Motor neuron (in vitro differentiated cells): ENCODE results near the gene ITPKB. TPM values are rescaled to one million over a fixed set of nuclear protein-coding genes. Genes with fewer than 3 reads are reported as not detected.
"Not testable (repeated sequence)": the region's sequence is repeated elsewhere in the genome, so short reads cannot be mapped to it uniquely, and the experiment has no call there.

Source experiments
- ATAC-seq, 8 experiments: fragments of 200-7000 bp; cut with Tn5 transposase; replicated peaks in 6 of 8; 2 replicates each; pipeline ENCODE4 v1.8.0; 2021; ENCODE audit warnings: mild to moderate bottlenecking in 8 of 8, moderate library complexity in 8 of 8
- H3K27ac ChIP-seq, 2 donors: fragments of 250-450 bp; sonication (Bioruptor Pico); 2 replicates each; pipeline ENCODE4 v1.9.0; 2021; ENCODE audit warnings: antibody characterized with exemption in 2 of 2, mild to moderate bottlenecking in 2 of 2, moderate library complexity in 1 of 2
- H3K4me1 ChIP-seq, 2 donors: fragments of 250-450 bp; sonication (Bioruptor Pico); replicated peaks in 1 of 2; 2 replicates each; pipeline ENCODE4 v1.6.1; 2021; ENCODE audit warnings: antibody characterized with exemption in 2 of 2, mild to moderate bottlenecking in 2 of 2, moderate library complexity in 1 of 2
- H3K4me3 ChIP-seq, 5 donors: fragments of 250-450 bp; sonication (Bioruptor Pico); 2 replicates each; pipeline ENCODE4 v1.9.0; 2021; ENCODE audit warnings: antibody characterized with exemption in 5 of 5, mild to moderate bottlenecking in 5 of 5, moderate library complexity in 4 of 5
- WGBS, 10 experiments: fragments of 450-650 bp; shearing (Covaris generic); methylation state at CpG; one replicate each; pipeline ENCODE4 v1.0.0; 2022; 5-methylcytosine and 5-hydroxymethylcytosine counted together
- in situ Hi-C, 9 experiments: fragments of 400-800 bp; cut with MboI; loops; one replicate each; pipeline ENCODE4 v1.15.0; 2021; ENCODE audit warnings: low sequenced_read_pairs in 9 of 9, low pct_unique_long_range_greater_than_20kb in 2 of 9; ENCODE audit not compliant: unreplicated experiment in 9 of 9
- total RNA-seq, 8 experiments: library from RNA; unstranded; fragments of 300-600 nt; gene quantifications; 2 replicates each; pipeline versions ENCODE4 v1.2.3 to v1.2.4, GENCODE V29; 2022

The ITPKB gene
- total RNA-seq, 8 experiments from 2014 or later = 0.54 to 48.6 (median 3.4) TPM

DNA sequence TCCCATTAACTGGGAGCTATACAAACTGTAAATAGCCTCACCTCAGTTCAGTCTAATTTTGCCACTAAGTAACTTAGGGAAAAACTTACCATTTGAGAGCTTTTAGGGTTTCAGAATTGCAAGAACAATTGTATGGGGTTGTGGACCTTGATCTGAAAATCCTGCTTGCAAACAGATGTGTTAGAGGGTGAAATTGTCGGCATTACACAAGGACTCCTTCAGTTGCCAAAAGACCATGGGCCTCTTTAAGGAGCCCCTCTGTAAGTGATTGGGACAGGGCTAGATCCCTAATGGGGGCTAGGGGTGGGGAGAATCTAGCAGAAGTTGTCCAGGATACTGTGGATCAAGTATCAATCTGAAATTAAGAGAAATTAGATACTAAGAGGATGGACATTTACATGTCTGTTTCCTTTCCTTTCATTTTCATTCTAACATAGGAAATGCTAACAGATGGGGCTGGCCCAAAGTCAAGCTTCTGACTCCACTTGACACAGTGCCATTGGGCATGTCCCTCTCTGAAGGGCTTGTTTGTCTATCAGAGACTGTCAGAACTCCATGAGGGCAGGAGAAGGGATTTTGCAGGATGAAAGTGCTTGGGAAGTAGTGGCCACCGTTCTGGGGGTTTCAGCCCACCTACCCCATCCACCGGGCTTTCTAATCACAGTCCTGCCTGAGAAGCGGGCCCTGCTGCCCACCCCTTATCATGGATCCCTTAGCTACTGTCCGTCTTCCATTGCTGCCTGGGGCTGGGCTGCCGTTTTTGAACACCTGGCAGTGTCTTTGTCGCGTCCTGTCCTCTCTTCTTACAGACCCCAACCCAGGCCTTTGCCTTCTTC lies 135.8 kb downstream of the ITPKB start:
- peaks cover 0 to 12% of the 10 kb centered on the region in 2 donors for H3K4me1 ChIP-seq
- ATAC-seq = peak in 3 of 8 experiments; percentile 50 to 66 (median 51)
- 0 to 100% (median 85%) methylated on average over 1 to 6 of the region's 8 CpGs; no CpG with 5 or more reads in 1 of the 10 experiments for WGBS, 10 experiments
- no peak overlapping the region for H3K4me3 ChIP-seq
- H3K27ac ChIP-seq = no peak overlapping the region
- in situ Hi-C loops = no loop called here

GRCh38 chr1:226602186-226603021 lies 136.7 kb downstream of the ITPKB start:
- Histone ChIP-seq H3K4me3 (no peak overlapping the region), H3K27ac (no peak overlapping the region), H3K4me1 (peaks cover 0 to 12% of the 10 kb centered on the region in 2 donors)
- peak in 3 of 8 experiments; percentile 60 to 83 (median 70) for ATAC-seq
- in situ Hi-C loops = no loop called here
- 0 to 95% (median 80%) methylated on average over 1 to 14 of the region's 24 CpGs for WGBS, 10 experiments

DNA sequence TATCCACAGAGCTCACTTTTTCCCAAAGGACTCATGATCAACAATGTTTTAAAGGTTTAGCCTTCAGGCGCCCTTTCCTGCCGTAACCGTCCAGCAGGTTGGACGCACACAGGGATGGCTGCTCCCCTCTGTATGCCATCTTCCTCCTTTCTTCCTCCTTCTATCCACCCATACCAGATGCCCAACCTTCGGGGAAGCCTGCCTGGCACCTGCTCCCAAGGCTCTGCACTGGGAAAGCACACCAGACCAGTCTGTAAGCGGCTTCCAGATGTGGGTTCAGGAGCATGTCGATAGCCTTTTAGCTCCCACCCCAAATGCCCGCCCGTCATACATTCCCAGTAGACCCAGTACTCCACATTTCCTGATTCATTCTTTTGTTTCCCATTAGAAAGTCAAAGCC lies 137.6 kb downstream of the ITPKB start:
- no peak overlapping the region for H3K4me3 ChIP-seq
- ATAC-seq = no peak
- no peak overlapping the region for H3K27ac ChIP-seq
- H3K4me1 ChIP-seq = peaks cover 0 to 12% of the 10 kb centered on the region in 2 donors
- in situ Hi-C loops = no loop called here
- 90 to 100% (median 97%) methylated on average over 2 to 9 of the region's 9 CpGs; no CpG with 5 or more reads in 5 of the 10 experiments for WGBS, 10 experiments

DNA sequence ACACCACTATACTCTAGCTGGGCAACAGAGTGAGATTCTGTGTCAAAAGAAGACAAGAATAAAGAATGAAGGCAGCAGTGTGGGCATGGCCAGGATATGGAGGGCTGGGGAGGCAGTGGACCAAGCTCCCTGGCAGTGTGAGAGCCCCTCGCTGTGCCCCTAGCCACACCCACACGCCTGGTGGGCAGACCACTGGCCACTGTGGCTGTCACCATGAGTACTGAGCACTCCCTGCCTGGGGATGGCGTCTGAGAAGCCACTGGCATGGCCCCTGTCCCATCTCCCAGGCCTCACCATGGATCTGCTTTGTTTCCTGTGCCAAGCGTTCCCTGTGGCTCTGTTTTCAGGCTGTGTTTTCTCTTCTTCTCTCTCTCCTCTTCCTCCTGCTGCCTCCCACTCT lies 138.8 kb downstream of the ITPKB start:
- 58 to 83% (median 60%) methylated on average over 1 to 3 of the region's 4 CpGs; no CpG with 5 or more reads in 6 of the 10 experiments for WGBS, 10 experiments
- no peak overlapping the region for H3K4me3 ChIP-seq
- in situ Hi-C loops = no loop called here
- peak in 1 of 8 experiments; percentile 22 for ATAC-seq
- no peak overlapping the region for H3K27ac ChIP-seq
- peaks cover 0 to 12% of the 10 kb centered on the region in 2 donors for H3K4me1 ChIP-seq

- Histone ChIP-seq H3K4me1 (peaks cover 0 to 11% of the 10 kb centered on the region in 2 donors), H3K27ac (no peak overlapping the region), H3K4me3 (no peak overlapping the region)
- in situ Hi-C loops = no loop called here
- no peak for ATAC-seq
These were observed 139.3 kb downstream of the ITPKB start for GRCh38 chr1:226599636-226600238.

DNA sequence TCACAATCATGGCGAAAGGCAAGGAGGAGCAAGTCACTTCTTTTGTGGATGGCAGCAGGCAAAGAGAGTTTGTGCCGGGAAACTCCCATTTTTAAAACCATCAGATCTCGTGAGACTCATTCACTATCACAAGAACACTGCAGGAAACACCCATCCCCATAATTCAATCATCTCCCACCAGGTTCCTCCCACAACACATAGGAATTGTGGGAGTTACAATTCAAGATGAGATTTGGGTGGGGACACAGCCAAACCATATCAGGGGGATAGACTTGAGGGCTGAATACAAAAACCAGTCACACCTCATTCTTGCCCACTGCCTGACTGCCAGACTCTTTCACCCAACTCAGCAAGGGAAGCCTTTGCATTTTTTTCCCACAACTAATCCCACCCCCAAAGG lies 140.1 kb downstream of the ITPKB start:
- H3K4me3 ChIP-seq, ATAC-seq, in situ Hi-C loops, H3K27ac ChIP-seq, H3K4me1 ChIP-seq: not testable (repeated sequence)
- WGBS, 10 experiments = 51 to 89% (median 80%) methylated on average over 1 to 3 of the region's 3 CpGs; no CpG with 5 or more reads in 3 of the 10 experiments

DNA sequence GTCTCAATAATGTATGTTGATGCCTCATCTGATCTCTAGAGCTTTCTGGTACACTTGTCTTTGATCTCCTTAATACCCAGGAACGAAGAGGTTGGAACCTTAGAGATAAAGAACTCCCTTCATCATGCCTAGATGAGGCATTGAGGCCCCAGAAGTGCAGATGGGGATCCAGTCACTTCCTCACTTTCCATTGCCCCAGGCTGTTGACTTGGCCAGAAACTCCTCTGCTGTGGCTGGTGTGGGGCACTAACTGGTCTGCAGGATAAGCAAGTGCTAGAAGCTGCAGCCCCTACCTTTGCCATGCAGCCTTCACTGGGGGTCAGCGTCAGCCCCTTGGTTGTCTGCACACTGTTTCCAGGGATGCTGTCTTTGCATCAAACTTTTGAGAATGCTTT lies 140.6 kb downstream of the ITPKB start:
- 64 to 83% (median 73%) methylated on average over 1 to 2 of the region's 2 CpGs; no CpG with 5 or more reads in 6 of the 10 experiments for WGBS, 10 experiments
- H3K4me1 ChIP-seq = no peaks in the 10 kb centered on the region
- no peak for ATAC-seq
- H3K4me3 ChIP-seq = no peak overlapping the region
- H3K27ac ChIP-seq = no peak overlapping the region
- in situ Hi-C loops = no loop called here

DNA sequence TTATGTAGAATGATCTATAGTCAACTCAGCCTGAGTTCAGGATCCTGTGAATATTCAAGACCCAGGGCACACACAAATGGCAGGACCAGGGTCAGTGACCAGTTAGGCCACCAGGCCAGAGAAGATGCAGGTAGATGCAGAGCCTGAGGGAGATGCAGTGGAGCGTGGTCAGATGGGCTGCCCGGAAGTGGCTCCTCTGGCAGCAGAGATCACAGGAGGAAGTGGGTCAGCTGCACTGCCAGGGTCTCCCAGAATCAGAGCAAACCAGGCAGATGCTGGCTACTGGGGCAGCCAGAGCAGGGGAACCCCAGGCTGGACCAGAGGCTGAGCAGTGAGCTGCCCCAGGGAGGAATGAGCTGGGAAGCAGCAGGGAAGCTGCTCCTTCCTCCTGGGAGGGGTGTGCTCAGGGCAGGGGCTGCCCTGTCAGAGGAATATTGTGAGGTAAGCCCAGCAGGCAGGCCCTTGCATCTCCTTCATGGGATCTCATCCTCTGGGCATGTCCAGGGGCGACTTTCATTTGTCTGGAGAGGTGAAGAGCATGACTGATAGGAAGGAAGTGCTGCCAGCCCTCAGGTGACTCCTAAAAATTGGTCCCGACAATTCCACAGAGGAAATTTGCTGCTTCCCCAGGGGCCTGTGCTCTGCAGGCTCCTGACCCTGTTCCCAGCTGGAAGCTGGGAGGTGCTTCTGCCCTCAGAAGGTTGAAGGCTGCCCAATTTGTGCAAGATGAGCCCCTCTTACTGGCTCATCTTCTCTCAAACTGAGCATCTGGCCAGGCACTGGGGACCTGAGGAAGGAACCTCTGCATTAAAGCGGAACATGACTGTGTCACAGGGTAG lies 141.2 kb downstream of the ITPKB start:
- H3K4me1 ChIP-seq = no peaks in the 10 kb centered on the region
- H3K27ac ChIP-seq = no peak overlapping the region
- no peak overlapping the region for H3K4me3 ChIP-seq
- in situ Hi-C loops = no loop called here
- ATAC-seq = no peak
- WGBS, 10 experiments = 0 to 87% (median 72%) methylated on average over 1 to 4 of the region's 5 CpGs; no CpG with 5 or more reads in 3 of the 10 experiments

DNA sequence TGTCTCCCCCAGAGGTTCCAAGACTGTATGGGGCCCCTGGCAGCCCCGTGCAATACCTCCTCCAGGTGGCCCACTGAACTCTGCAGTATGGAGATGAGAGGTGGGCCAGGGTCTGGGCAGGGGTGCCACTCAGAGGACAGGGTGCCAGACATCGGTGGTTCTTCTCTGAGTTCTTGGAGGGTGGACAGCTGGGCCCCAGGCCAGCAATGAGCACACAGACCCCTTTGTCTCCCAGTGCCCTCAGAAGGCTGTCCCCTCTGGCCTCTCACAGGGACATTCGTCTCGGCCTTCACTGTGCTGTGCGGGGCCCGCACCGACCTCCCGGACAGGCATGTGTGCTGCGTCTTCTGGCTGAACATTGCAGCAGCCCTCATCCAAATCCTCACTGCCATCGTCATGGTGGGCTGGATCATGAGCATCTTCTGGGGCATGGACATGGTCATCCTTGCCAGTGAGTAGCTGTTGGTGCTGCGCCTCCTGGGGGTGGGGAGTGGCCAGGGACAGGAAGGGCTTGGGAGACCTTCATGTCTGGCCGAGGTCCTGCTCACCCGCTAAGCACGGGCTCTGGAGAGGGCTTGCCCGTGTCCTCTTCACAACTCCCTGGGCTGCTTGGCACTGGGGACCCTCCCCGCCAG lies 142.4 kb downstream of the ITPKB start:
- no peak overlapping the region for H3K4me3 ChIP-seq
- H3K4me1 ChIP-seq = no peaks in the 10 kb centered on the region
- no peak for ATAC-seq
- in situ Hi-C loops = no loop called here
- WGBS, 10 experiments = 0 to 88% (median 72%) methylated on average over 1 to 15 of the region's 16 CpGs; no CpG with 5 or more reads in 3 of the 10 experiments
- no peak overlapping the region for H3K27ac ChIP-seq

DNA sequence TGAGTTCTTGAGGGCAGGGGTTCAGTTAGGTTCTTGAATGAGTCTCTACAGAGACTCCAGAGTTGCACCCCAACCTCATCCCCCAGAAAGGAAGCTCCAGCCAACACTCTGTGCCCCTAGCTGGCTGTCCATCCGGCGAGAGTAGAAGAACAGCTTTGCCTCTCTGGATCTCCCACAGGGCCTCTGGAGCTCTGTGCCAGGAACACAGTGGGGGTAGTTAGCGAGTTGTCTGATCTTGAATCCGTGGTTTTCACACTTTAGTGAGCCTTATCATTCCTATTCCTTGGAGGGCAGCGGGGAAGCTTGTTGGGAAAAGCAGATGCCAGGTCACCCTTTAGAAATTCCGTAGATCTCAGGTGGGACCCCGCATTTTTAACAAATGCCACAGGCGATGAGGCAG lies 145.5 kb downstream of the ITPKB start:
- Histone ChIP-seq H3K27ac (no peak overlapping the region), H3K4me1 (peaks cover 0 to 3% of the 10 kb centered on the region in 2 donors), H3K4me3 (no peak overlapping the region)
- 33 to 100% (median 85%) methylated on average over 1 to 6 of the region's 8 CpGs for WGBS, 10 experiments
- ATAC-seq = no peak
- in situ Hi-C loops = no loop called here

- in situ Hi-C loops = no loop called here
- Histone ChIP-seq H3K4me1 (peaks cover 0 to 3% of the 10 kb centered on the region in 2 donors), H3K27ac (no peak overlapping the region), H3K4me3 (no peak overlapping the region)
- peak in 6 of 8 experiments; percentile 55 to 80 (median 68) for ATAC-seq
- WGBS, 10 experiments = 21 to 92% (median 74%) methylated on average over 1 to 6 of the region's 7 CpGs; no CpG with 5 or more reads in 1 of the 10 experiments
These were observed 148.5 kb downstream of the ITPKB start for GRCh38 chr1:226590614-226591013.
